Activated CD8-positive, alpha-beta T cell treated with anti-CD3 and anti-CD28 coated beads for 36 hours (primary cell): ENCODE measurements around the gene IL6ST. TPM values are rescaled to one million over a fixed set of nuclear protein-coding genes. Genes with fewer than 3 reads are reported as not detected.

Experiments used
- ATAC-seq: fragments of 200-7000 bp; cut with Tn5 transposase; one replicate; pipeline ENCODE4 v1.10.0; 2021; ENCODE audit warnings: mild to moderate bottlenecking, moderate library complexity
- CTCF ChIA-PET: fragments of 350-600 bp; sonication (Branson Sonifier 250); formaldehyde crosslinking; loops from one replicate; lab custom pipeline; 2021; ENCODE audit warnings: antibody characterized with exemption; lab: Charles Lee
- POLR2A ChIA-PET: fragments of 350-600 bp; sonication (Branson Sonifier 250); formaldehyde crosslinking; loops from one replicate; lab custom pipeline; 2021; ENCODE audit warnings: antibody characterized with exemption; lab: Charles Lee
- DNase-seq: peaks from one replicate; pipeline ENCODE4 v3.0.0-alpha.2; 2020
- H3K27ac Mint-ChIP-seq: one replicate; pipeline ENCODE4 v1.8.0; 2021; ENCODE audit warnings: mild to moderate bottlenecking, mixed read lengths
- H3K27me3 Mint-ChIP-seq: one replicate; pipeline ENCODE4 v1.8.0; 2021; ENCODE audit warnings: mixed read lengths
- H3K36me3 Mint-ChIP-seq: one replicate; pipeline ENCODE4 v1.8.0; 2021; ENCODE audit warnings: low read depth, mixed read lengths
- H3K4me1 Mint-ChIP-seq: one replicate; pipeline ENCODE4 v1.8.0; 2021; ENCODE audit warnings: low read depth, mixed read lengths
- H3K4me3 Mint-ChIP-seq: one replicate; pipeline ENCODE4 v1.8.0; 2021; ENCODE audit warnings: mild to moderate bottlenecking, moderate library complexity, mixed read lengths
- H3K9me3 Mint-ChIP-seq: one replicate; pipeline ENCODE4 v1.8.0; 2021; ENCODE audit warnings: mixed read lengths
- CTCF ChIP-seq: fragments of 200-600 bp; IDR thresholded peaks from one replicate; pipeline ENCODE4 v1.8.0; 2022; ENCODE audit warnings: antibody characterized with exemption, mild to moderate bottlenecking
- intact Hi-C: fragments of 100-400 bp; cut with micrococcal nuclease; formaldehyde crosslinking; loops from one replicate; pipeline ENCODE4 v1.10.0; 2022
- total RNA-seq, 2 experiments: library from RNA; stranded (reverse); gene quantifications; one replicate each; pipeline ENCODE4 v1.2.3, GENCODE V29; 2021

Gene IL6ST
- total RNA-seq, 2 experiments from 2014 or later, result 31.4 to 35.3 TPM

- intact Hi-C loops, result no loop called here
- H3K36me3 Mint-ChIP-seq, result no peaks in the 10 kb centered on the region
- H3K9me3 Mint-ChIP-seq, result no peaks in the 10 kb centered on the region
- ChIA-PET CTCF (no interaction called here), POLR2A (no interaction called here)
- H3K4me1 Mint-ChIP-seq, result peaks cover 10% of the 10 kb centered on the region
- H3K27ac Mint-ChIP-seq, result no peak overlapping the region
- no peak for TF ChIP-seq CTCF
- DNase-seq (no peak), ATAC-seq (no peak)
- H3K4me3 Mint-ChIP-seq, result no peak overlapping the region
- H3K27me3 Mint-ChIP-seq, result no peaks in the 10 kb centered on the region
Observed at GRCh38 chr5:56029457-56029856, 34.7 kb upstream of the IL6ST start.

GRCh38 chr5:56028708-56029107, 33.9 kb upstream of the IL6ST start:
- ATAC-seq (no peak), DNase-seq (no peak)
- CTCF ChIA-PET, result no interaction called here
- Mint-ChIP-seq H3K27me3 (no peaks in the 10 kb centered on the region), H3K4me1 (peaks cover 12% of the 10 kb centered on the region), H3K27ac (no peak overlapping the region), H3K4me3 (no peak overlapping the region), H3K36me3 (no peaks in the 10 kb centered on the region), H3K9me3 (no peaks in the 10 kb centered on the region)
- POLR2A ChIA-PET, result no interaction called here
- intact Hi-C loops, result no loop called here
- no peak for TF ChIP-seq CTCF

GRCh38 chr5:56026863-56027300, 32.1 kb upstream of the IL6ST start:
- H3K9me3 Mint-ChIP-seq, result no peaks in the 10 kb centered on the region
- ATAC-seq, result peak; percentile 85
- no peaks in the 10 kb centered on the region for H3K36me3 Mint-ChIP-seq
- H3K27me3 Mint-ChIP-seq, result no peaks in the 10 kb centered on the region
- no peak overlapping the region for H3K27ac Mint-ChIP-seq
- no peak for DNase-seq
- peaks cover 14% of the 10 kb centered on the region for H3K4me1 Mint-ChIP-seq
- H3K4me3 Mint-ChIP-seq, result no peak overlapping the region
- intact Hi-C loops, result no loop called here
- TF ChIP-seq CTCF, result no peak
- ChIA-PET POLR2A (interaction anchor here (1.1 kb wide), 1 partner anchor 16 kb away, joined by 3 read pairs; no protein-coding TSS in a partner anchor), CTCF (interaction anchor here (1.0 kb wide), 1 partner anchor 68 kb away, joined by 3 read pairs; no protein-coding TSS in a partner anchor)

GRCh38 chr5:56025151-56025885, 30.6 kb upstream of the IL6ST start:
- ATAC-seq (no peak), DNase-seq (no peak)
- H3K36me3 Mint-ChIP-seq, result no peaks in the 10 kb centered on the region
- H3K4me3 Mint-ChIP-seq, result no peak overlapping the region
- POLR2A ChIA-PET, result no interaction called here
- H3K9me3 Mint-ChIP-seq, result no peaks in the 10 kb centered on the region
- H3K27ac Mint-ChIP-seq, result no peak overlapping the region
- intact Hi-C loops, result no loop called here
- no peak for TF ChIP-seq CTCF
- peaks cover 14% of the 10 kb centered on the region for H3K4me1 Mint-ChIP-seq
- CTCF ChIA-PET, result no interaction called here
- H3K27me3 Mint-ChIP-seq, result no peaks in the 10 kb centered on the region

- no peak for ATAC-seq
- intact Hi-C loops, result no loop called here
- no peaks in the 10 kb centered on the region for H3K36me3 Mint-ChIP-seq
- H3K27ac Mint-ChIP-seq, result no peak overlapping the region
- ChIA-PET CTCF (no interaction called here), POLR2A (no interaction called here)
- TF ChIP-seq CTCF, result no peak
- DNase-seq, result no peak
- H3K4me1 Mint-ChIP-seq, result peaks cover 12% of the 10 kb centered on the region
- H3K9me3 Mint-ChIP-seq, result no peaks in the 10 kb centered on the region
- H3K4me3 Mint-ChIP-seq, result no peak overlapping the region
- no peaks in the 10 kb centered on the region for H3K27me3 Mint-ChIP-seq
Observed at GRCh38 chr5:56024810-56025150, 30.0 kb upstream of the IL6ST start.
